ENCODE results near the gene CCNY.

DNA sequence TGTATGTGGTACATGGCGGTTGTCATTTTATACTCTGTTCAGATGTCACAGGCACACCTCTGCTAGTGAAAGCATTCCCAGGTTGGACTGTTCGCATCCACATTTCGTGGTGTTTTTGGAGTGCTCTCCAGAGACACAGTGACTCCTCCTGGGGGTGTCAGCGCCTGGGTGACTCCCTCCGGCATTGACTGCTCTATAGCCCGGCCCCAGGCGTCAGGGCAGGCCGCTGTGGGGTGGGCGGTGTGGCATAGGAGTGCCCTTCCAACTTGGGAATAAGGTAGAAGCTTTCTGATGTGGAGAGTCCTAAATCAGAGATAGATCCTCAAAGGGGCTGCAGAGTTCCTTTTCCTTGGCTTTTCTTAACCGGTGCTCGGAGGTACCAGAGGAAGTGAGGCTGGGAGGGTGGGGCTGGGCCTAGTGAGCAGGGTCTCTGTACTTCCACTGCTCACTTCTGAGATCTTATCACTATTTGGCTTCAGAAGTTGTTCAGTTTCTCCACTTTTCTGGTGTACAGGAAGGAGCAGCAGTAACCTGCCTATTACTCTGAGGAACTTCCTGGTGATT lies 32.3 kb downstream of the CCNY start:
- TF ChIP-seq, protein P1, sequence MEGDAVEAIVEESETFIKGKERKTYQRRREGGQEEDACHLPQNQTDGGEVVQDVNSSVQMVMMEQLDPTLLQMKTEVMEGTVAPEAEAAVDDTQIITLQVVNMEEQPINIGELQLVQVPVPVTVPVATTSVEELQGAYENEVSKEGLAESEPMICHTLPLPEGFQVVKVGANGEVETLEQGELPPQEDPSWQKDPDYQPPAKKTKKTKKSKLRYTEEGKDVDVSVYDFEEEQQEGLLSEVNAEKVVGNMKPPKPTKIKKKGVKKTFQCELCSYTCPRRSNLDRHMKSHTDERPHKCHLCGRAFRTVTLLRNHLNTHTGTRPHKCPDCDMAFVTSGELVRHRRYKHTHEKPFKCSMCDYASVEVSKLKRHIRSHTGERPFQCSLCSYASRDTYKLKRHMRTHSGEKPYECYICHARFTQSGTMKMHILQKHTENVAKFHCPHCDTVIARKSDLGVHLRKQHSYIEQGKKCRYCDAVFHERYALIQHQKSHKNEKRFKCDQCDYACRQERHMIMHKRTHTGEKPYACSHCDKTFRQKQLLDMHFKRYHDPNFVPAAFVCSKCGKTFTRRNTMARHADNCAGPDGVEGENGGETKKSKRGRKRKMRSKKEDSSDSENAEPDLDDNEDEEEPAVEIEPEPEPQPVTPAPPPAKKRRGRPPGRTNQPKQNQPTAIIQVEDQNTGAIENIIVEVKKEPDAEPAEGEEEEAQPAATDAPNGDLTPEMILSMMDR (IDR thresholded peaks at IDR 0.05) = no peak
- TF ChIP-seq POLR2A (IDR thresholded peaks at IDR 0.05) = no peak
